ENCODE data around the gene PDE4D.

- TF ChIP-seq BHLHE40 (IDR thresholded peaks at IDR 0.05; ENCODE audit: borderline replicate concordance) (no peak), SP1 (IDR thresholded peaks at IDR 0.05) (no peak), TARDBP (IDR thresholded peaks at IDR 0.05) (no peak), HDGF (IDR thresholded peaks at IDR 0.05; ENCODE audit: borderline replicate concordance) (no peak), NFRKB (IDR thresholded peaks at IDR 0.05) (no peak), ELF4 (IDR thresholded peaks at IDR 0.05) (no peak), FOXK2 (IDR thresholded peaks at IDR 0.05) (no peak)
These were observed 456.4 kb downstream of the PDE4D start for GRCh38 chr5:59437176-59437575.

Data from HEK293T (cell line).